HAP-1 (cell line): Measurements from ENCODE around the gene TRMT10B.
A peak's percentile ranks its signal among the peaks of the same experiment; 100 is the strongest.
"Not testable (repeated sequence)": the region's sequence is repeated elsewhere in the genome, so short reads cannot be mapped to it uniquely, and the experiment has no call there.

Source experiments
- DNase-seq, 2 experiments: peaks; one replicate each; pipeline ENCODE4 v3.0.0-alpha.2; 2016 to 2020; ENCODE audit warnings: low spot score in 2 of 2
- H3K27me3 ChIP-seq: fragments of 250-450 bp; sonication (Bioruptor Pico); 2 replicates; pipeline ENCODE4 v1.5.1; 2020; ENCODE audit warnings: low read depth, mild to moderate bottlenecking, moderate library complexity
- H3K36me3 ChIP-seq: fragments of 250-450 bp; sonication (Bioruptor Pico); replicated peaks from 2 replicates; pipeline ENCODE4 v1.5.1; 2020; ENCODE audit warnings: mild to moderate bottlenecking
- H3K4me1 ChIP-seq: fragments of 250-450 bp; sonication (Bioruptor Pico); 2 replicates; pipeline ENCODE4 v1.5.1; 2020; ENCODE audit warnings: mild to moderate bottlenecking
- H3K4me3 ChIP-seq: fragments of 250-450 bp; sonication (Bioruptor Pico); 2 replicates; pipeline ENCODE4 v1.5.1; 2020; ENCODE audit warnings: mild to moderate bottlenecking, moderate library complexity
- H3K9me3 ChIP-seq: fragments of 250-450 bp; sonication (Bioruptor Pico); 2 replicates; pipeline ENCODE4 v1.5.1; 2020; ENCODE audit warnings: mild to moderate bottlenecking, moderate library complexity
- in situ Hi-C: fragments of 300-500 bp; cut with MboI; formaldehyde crosslinking; loops from 3 replicates; pipeline ENCODE4 v1.14.3; 2020; ENCODE audit warnings: low sequenced_read_pairs, inconsistent platforms, mixed read lengths

The TRMT10B gene

DNA sequence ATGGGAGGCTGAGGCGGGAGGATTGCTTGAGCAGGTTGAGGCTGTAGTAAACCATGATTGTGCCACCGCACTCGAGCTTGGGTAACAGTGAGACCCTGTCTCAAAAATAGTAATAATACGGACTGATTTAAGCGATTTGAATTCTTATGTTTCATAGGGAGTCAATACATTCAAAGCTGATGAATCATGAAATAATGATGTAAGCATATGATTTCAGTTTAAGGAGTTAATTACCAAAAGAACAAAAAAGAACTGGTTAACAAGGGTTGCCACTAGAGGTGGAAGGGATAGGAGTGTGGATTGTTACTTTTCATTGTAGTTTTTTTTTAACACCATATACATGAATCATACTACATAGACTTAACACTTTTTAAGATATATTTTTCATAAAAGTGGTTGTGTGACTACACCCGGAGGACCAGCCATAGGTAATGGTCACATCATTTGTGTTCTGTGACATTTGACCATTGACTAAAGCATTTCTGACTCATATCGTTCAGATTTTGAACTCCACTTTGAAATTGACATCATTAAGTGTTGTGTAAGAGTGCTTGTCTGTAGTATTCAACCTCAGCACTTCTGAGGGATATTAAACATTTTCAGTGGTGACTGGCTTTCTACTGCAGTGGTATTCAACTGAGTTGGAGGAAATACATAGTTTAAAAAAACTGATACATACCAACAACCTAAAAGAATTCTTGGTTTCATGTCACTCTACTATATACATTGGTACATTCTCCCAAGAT, 7.0 kb downstream of the TRMT10B start:
- in situ Hi-C loops: no loop called here
- DNase-seq: no peak
- no peak overlapping the region for H3K4me3 ChIP-seq
- H3K4me1 ChIP-seq: no peaks in the 10 kb centered on the region
- H3K36me3 ChIP-seq: peaks cover 3% of the 10 kb centered on the region; the same call in 1 of the 2 replicates
- no peaks in the 10 kb centered on the region; the same call in 1 of the 2 replicates for H3K9me3 ChIP-seq
- H3K27me3 ChIP-seq: no peaks in the 10 kb centered on the region

- Histone ChIP-seq H3K36me3 (peaks cover 3% of the 10 kb centered on the region; the same call in 1 of the 2 replicates), H3K4me3 (no peak overlapping the region), H3K27me3 (no peaks in the 10 kb centered on the region), H3K4me1 (no peaks in the 10 kb centered on the region), H3K9me3 (no peaks in the 10 kb centered on the region; the same call in 1 of the 2 replicates)
- no peak for DNase-seq
- in situ Hi-C loops: no loop called here
Observed at GRCh38 chr9:37761511-37761910, 7.9 kb downstream of the TRMT10B start.

DNA sequence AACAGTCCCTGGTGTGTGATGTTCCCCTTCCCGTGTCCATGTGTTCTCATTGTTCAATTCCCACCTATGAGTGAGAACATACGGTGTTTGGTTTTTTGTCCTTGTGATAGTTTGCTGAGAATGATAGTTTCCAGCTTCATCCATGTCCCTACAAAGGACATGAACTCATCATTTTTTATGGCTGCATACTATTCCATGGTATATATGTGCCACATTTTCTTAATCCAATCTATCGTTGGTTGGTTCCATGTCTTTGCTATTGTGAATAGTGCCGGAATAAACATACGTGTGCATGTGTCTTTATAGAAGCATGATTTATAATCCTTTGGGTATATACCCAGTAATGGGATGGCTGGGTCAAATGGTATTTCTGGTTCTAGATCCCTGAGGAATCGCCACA, 11.7 kb downstream of the TRMT10B start:
- in situ Hi-C loops, DNase-seq, H3K4me1 ChIP-seq: not testable (repeated sequence)

DNA sequence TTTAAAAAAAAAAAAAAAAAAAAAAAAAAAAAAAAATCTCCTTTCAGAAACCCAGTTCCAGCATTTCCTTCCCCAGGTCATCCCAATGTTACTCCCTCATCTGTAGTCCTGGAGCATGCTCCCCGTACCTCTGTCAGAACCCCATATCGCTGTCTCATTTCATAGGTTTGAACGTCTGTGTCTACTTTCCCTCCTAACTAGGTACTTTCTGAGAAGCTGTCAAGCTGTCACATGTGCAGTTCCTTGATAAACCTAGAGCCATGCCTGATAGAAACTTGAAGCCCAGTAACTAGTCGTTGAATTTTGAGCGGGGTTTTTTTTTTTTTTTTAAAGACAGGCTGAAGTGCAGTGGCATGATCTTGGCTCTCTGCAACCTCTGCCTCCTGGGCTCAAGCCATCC, 15.7 kb downstream of the TRMT10B start:
- in situ Hi-C loops: no loop called here

More for the DNA sequence above, 11.7 kb downstream of the TRMT10B start:
- not testable (repeated sequence) for H3K36me3 ChIP-seq, H3K9me3 ChIP-seq, H3K27me3 ChIP-seq, H3K4me3 ChIP-seq

DNA sequence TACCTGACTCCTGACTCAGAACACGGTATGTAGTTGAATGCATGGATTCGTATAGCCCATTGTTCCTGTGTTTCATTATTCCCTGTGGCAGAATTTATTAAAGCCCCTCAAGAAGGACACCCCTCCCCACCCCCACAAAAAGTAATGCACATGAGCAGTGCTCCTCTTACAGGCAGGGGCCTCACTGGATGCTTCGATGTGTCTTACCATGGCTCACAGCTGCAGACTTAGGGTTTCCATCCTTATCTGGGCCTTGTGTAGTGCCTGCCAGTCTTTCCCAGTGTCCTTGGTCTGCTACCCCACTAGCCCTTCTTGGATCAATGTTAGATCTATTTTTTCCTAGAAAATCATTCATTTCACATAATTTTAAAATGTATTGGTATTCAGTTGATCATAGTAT, 16.4 kb downstream of the TRMT10B start:
- no peaks in the 10 kb centered on the region for H3K4me1 ChIP-seq
- in situ Hi-C loops: no loop called here
- DNase-seq: no peak
- no peaks in the 10 kb centered on the region for H3K9me3 ChIP-seq
- H3K36me3 ChIP-seq: peaks cover 14% of the 10 kb centered on the region
- no peak overlapping the region for H3K4me3 ChIP-seq
- no peaks in the 10 kb centered on the region for H3K27me3 ChIP-seq

More for the DNA sequence above, 15.7 kb downstream of the TRMT10B start:
- no peak for DNase-seq
- Histone ChIP-seq H3K27me3 (no peaks in the 10 kb centered on the region), H3K4me1 (no peaks in the 10 kb centered on the region), H3K9me3 (no peaks in the 10 kb centered on the region), H3K4me3 (no peak overlapping the region), H3K36me3 (peaks cover 17% of the 10 kb centered on the region)

DNA sequence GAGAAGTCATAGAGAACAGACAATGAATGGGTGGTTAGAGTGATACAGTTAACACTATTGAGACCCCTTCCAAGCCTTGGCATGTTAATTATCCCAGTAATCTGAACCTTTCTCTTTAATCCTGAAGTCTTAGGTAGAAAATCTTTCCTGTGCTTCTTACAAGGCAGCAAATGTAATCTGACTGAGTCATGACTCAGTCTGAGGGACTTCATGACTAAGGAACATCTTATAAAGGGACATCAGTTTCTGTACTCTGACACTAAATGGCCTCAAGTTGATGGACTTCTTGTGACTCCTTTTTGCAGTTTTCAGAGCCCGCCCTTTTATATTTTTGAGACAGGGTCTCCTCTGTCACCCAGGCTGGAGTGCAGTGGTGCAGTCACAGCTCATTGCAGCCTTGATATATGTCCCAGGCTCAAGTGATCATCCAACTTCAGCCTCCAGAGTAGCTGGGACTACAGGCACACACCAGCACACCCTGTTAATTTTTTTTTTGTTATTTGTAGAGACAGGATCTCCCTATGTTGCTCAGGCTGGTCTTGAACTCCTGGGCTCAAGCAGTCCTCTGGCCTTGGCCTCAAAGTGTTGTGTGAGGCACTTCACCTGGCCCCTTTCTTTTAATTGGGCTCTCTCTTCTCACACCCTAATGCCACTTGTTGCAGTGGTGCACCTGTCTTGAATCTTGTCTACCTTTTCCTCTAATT, 21.8 kb downstream of the TRMT10B start:
- Histone ChIP-seq H3K9me3 (no peaks in the 10 kb centered on the region), H3K4me3 (no peak overlapping the region), H3K36me3 (peaks cover 50% of the 10 kb centered on the region), H3K27me3 (no peaks in the 10 kb centered on the region), H3K4me1 (no peaks in the 10 kb centered on the region)
- in situ Hi-C loops: no loop called here
- DNase-seq: no peak

- no peak for DNase-seq
- H3K27me3 ChIP-seq: no peaks in the 10 kb centered on the region
- no peaks in the 10 kb centered on the region for H3K9me3 ChIP-seq
- in situ Hi-C loops: no loop called here
- no peaks in the 10 kb centered on the region for H3K4me1 ChIP-seq
- peaks cover 56% of the 10 kb centered on the region for H3K36me3 ChIP-seq
- no peak overlapping the region for H3K4me3 ChIP-seq
Observed at GRCh38 chr9:37776328-37776727, 22.7 kb downstream of the TRMT10B start.

GRCh38 chr9:37778534-37778933, 24.9 kb downstream of the TRMT10B start:
- Histone ChIP-seq H3K9me3 (no peaks in the 10 kb centered on the region), H3K36me3 (peaks cover 75% of the 10 kb centered on the region), H3K27me3 (no peaks in the 10 kb centered on the region), H3K4me1 (peaks cover 5% of the 10 kb centered on the region), H3K4me3 (no peak overlapping the region)
- in situ Hi-C loops: no loop called here
- DNase-seq: no peak

- Histone ChIP-seq H3K9me3 (no peaks in the 10 kb centered on the region), H3K36me3 (peaks cover 47% of the 10 kb centered on the region), H3K4me1 (peaks cover 13% of the 10 kb centered on the region), H3K27me3 (no peaks in the 10 kb centered on the region), H3K4me3 (peak overlapping the region; percentile 98)
- DNase-seq: no peak
- in situ Hi-C loops: no loop called here
Observed at GRCh38 chr9:37784291-37784615, 30.6 kb downstream of the TRMT10B start.

DNA sequence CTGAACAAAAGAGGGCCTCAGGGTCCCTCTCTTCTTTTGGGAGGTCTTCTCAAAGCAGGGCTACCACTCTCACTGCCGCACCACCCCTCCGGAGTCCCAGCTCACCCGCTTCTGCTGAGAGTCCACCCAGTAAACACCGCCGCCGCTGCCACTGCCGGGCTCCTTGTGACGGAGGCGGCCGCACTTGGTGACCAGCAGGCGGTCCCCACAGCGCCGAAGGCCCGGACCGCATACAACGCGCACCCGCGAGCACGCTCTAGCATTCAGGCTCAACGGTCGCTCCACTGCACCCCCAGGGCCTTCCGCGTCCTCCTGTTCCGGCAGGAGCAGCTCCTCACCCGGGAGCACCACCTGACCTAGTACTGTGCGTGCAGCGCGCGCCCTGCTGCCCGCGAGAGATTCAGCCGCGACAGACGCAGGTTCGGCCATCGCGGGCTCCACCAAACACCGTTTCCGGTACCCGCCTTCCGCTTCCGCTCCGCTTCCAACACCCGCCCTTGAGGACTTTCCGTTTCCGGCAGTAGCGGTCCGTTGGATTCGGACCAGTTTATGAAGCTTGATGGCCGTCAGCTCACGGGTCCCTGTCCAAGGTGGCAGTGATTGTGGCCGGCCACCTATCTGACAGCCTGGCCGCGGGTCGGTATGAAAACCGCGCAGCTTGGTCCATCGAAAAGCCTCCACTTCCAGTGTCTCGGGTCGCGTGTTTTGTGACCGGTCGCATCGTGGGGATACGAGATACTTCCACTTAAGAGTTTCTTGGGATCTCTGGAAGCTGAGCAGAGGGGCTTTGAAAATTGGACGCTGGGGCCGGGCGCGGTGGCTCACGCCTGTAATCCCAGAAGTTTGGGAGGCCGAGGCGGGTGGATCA, 31.2 kb downstream of the TRMT10B start, which contains the start of gene EXOSC3:
TSS of gene EXOSC3 (minus strand) at position 449 of the 868 bp plus-strand sequence. CDS start at position 429, 20 bp downstream.
- H3K27me3 ChIP-seq: no peaks in the 10 kb centered on the region
- H3K4me1 ChIP-seq: peaks cover 13% of the 10 kb centered on the region
- no peaks in the 10 kb centered on the region for H3K9me3 ChIP-seq
- peaks cover 41% of the 10 kb centered on the region for H3K36me3 ChIP-seq
- peak within 1 kb of the TSS; percentile 98 for H3K4me3 ChIP-seq
- in situ Hi-C loops: no loop called here
- peak; percentile 89 to 93 for DNase-seq

DNA sequence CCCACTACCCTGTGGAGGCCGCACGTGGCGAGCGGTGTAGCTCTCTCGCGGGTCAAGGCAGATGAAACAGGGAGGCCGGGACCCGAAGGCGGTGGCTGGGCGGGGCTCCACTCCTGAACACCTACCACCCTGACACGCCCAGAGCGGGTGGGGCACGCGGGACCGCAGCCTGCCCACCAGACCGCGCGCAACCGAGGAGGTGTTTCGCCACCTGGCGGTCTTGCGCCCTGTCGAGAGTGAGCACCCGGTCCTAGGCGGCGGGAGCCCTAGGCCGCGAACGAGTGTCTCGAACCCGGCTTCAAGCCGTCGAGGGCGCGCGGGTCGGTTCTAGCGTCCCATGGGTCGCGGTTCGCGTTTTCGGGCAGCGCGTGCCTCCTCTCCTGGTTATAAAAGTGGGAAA, 33.5 kb downstream of the TRMT10B start:
- Histone ChIP-seq H3K27me3 (no peaks in the 10 kb centered on the region), H3K9me3 (no peaks in the 10 kb centered on the region), H3K4me3 (no peak overlapping the region), H3K4me1 (peaks cover 13% of the 10 kb centered on the region), H3K36me3 (peaks cover 19% of the 10 kb centered on the region)
- DNase-seq: no peak
- in situ Hi-C loops: no loop called here

GRCh38 chr9:37788332-37788731, 34.7 kb downstream of the TRMT10B start:
- no peak for DNase-seq
- Histone ChIP-seq H3K4me1 (peaks cover 9% of the 10 kb centered on the region), H3K36me3 (peaks cover 6% of the 10 kb centered on the region), H3K9me3 (no peaks in the 10 kb centered on the region), H3K27me3 (no peaks in the 10 kb centered on the region), H3K4me3 (no peak overlapping the region)
- in situ Hi-C loops: no loop called here

GRCh38 chr9:37790096-37790495, 36.5 kb downstream of the TRMT10B start:
- 0 out of 2 replicates have a peak, but pooled peaks cover 3% of the 10 kb centered on the region for H3K4me1 ChIP-seq
- in situ Hi-C loops: no loop called here
- H3K4me3 ChIP-seq: no peak overlapping the region
- no peak for DNase-seq
- no peaks in the 10 kb centered on the region for H3K9me3 ChIP-seq
- H3K27me3 ChIP-seq: no peaks in the 10 kb centered on the region
- H3K36me3 ChIP-seq: no peaks in the 10 kb centered on the region
